ENCODE results near the gene LAMTOR1. TPM values are rescaled to one million over a fixed set of nuclear protein-coding genes. Genes with fewer than 3 reads are reported as not detected.

LAMTOR1 gene
- total and polyA plus RNA-seq, 2 donors (not counting 1 experiment from before 2014, with no cell fraction given), result 71.0 to 104 TPM

- Mint-ChIP-seq H3K27me3 (peaks cover 37% of the 10 kb centered on the region), H3K9me3 (ENCODE audit: insufficient read depth) (peaks cover 9% of the 10 kb centered on the region), H3K4me1 (no peaks in the 10 kb centered on the region), H3K4me3 (no peak overlapping the region), H3K27ac (no peak overlapping the region)
- POLR2A ChIA-PET, result no interaction called here
- peaks cover 5 to 16% (median 15%) of the 10 kb centered on the region in 3 donors for H3K9me3 ChIP-seq (ENCODE audit: control extremely low read depth in 1 of 3, control insufficient read depth in 2 of 3, insufficient read depth in 1 of 3, low read length in 2 of 3)
- intact Hi-C loops (cut with micrococcal nuclease), result no loop called here
- no peak overlapping the region for H3K4me3 ChIP-seq (ENCODE audit: control extremely low read depth in 1 of 5, extremely low read depth in 1 of 5, insufficient read depth in 1 of 5, low read depth in 2 of 5, low read length in 4 of 5)
- no peaks in the 10 kb centered on the region for H3K79me2 ChIP-seq (ENCODE audit: control insufficient read depth, insufficient read depth, low read length)
- H3K27me3 ChIP-seq (replicated peaks in 1 of 4; ENCODE audit: control extremely low read depth in 1 of 4, control insufficient read depth in 3 of 4, insufficient read depth in 4 of 4, low read length in 3 of 4), result peaks cover 0 to 11% (median 2%) of the 10 kb centered on the region in 4 experiments
- no peak overlapping the region for H3K4me2 ChIP-seq (replicated peaks; ENCODE audit: low read depth, low read length, poor library complexity, severe bottlenecking)
- H3K27ac ChIP-seq (ENCODE audit: low read length in 2 of 2), result no peak overlapping the region
- CTCF ChIA-PET, result interaction anchor here (1.7 kb wide), 1 partner anchor 99 kb away, joined by 4 read pairs; no protein-coding TSS in a partner anchor
- no peaks in the 10 kb centered on the region for H3K4me1 ChIP-seq (ENCODE audit: control insufficient read depth in 2 of 2, insufficient read depth in 2 of 2, low read length in 2 of 2)
- TF ChIP-seq CTCF (IDR thresholded peaks at IDR 0.05) (no peak), EZH2 (IDR thresholded peaks at IDR 0.05; ENCODE audit: borderline replicate concordance, insufficient read depth, low read depth, low read length, poor library complexity, severe bottlenecking) (no peak)
- H4K20me1 ChIP-seq (ENCODE audit: control insufficient read depth, insufficient read depth, low read length, poor library complexity, severe bottlenecking), result no peaks in the 10 kb centered on the region
- ATAC-seq (ENCODE audit: low read depth) (no peak), DNase-seq (no peak)
- no peak overlapping the region for H3K9ac ChIP-seq (ENCODE audit: low read length)
- 95% methylated on average over 6 of the region's 6 CpGs for WGBS (ENCODE audit: insufficient coverage)
- H2AFZ ChIP-seq (ENCODE audit: insufficient read depth, low read depth, low read length, poor library complexity, severe bottlenecking), result no peak overlapping the region
- H3K36me3 ChIP-seq (replicated peaks in 1 of 2; ENCODE audit: control extremely low read depth in 1 of 2, control insufficient read depth in 1 of 2, extremely low read depth in 1 of 2, insufficient read depth in 2 of 2, low read length in 1 of 2), result no peaks in the 10 kb centered on the region
Measured at GRCh38 chr11:72124046-72124445, 20.9 kb upstream of the LAMTOR1 start.

GRCh38 chr11:72123117-72123653 is 20.1 kb upstream of the LAMTOR1 start:
- Mint-ChIP-seq H3K27ac (no peak overlapping the region), H3K27me3 (peaks cover 38% of the 10 kb centered on the region), H3K4me3 (no peak overlapping the region), H3K4me1 (no peaks in the 10 kb centered on the region), H3K9me3 (ENCODE audit: insufficient read depth) (peaks cover 3% of the 10 kb centered on the region)
- Histone ChIP-seq H3K4me2 (replicated peaks; ENCODE audit: low read depth, low read length, poor library complexity, severe bottlenecking) (no peak overlapping the region), H3K27ac (ENCODE audit: low read length in 2 of 2) (no peak overlapping the region), H4K20me1 (ENCODE audit: control insufficient read depth, insufficient read depth, low read length, poor library complexity, severe bottlenecking) (no peaks in the 10 kb centered on the region), H2AFZ (ENCODE audit: insufficient read depth, low read depth, low read length, poor library complexity, severe bottlenecking) (no peak overlapping the region), H3K9ac (ENCODE audit: low read length) (no peak overlapping the region), H3K4me3 (ENCODE audit: control extremely low read depth in 1 of 5, extremely low read depth in 1 of 5, insufficient read depth in 1 of 5, low read depth in 2 of 5, low read length in 4 of 5) (no peak overlapping the region), H3K27me3 (replicated peaks in 1 of 4; ENCODE audit: control extremely low read depth in 1 of 4, control insufficient read depth in 3 of 4, insufficient read depth in 4 of 4, low read length in 3 of 4) (peaks cover 0 to 13% (median 2%) of the 10 kb centered on the region in 4 experiments), H3K4me1 (ENCODE audit: control insufficient read depth in 2 of 2, insufficient read depth in 2 of 2, low read length in 2 of 2) (no peaks in the 10 kb centered on the region), H3K79me2 (ENCODE audit: control insufficient read depth, insufficient read depth, low read length) (no peaks in the 10 kb centered on the region), H3K36me3 (replicated peaks in 1 of 2; ENCODE audit: control extremely low read depth in 1 of 2, control insufficient read depth in 1 of 2, extremely low read depth in 1 of 2, insufficient read depth in 2 of 2, low read length in 1 of 2) (no peaks in the 10 kb centered on the region), H3K9me3 (ENCODE audit: control extremely low read depth in 1 of 3, control insufficient read depth in 2 of 3, insufficient read depth in 1 of 3, low read length in 2 of 3) (peaks cover 3 to 9% (median 9%) of the 10 kb centered on the region in 3 donors)
- ATAC-seq (ENCODE audit: low read depth) (no peak), DNase-seq (no peak)
- TF ChIP-seq EZH2 (IDR thresholded peaks at IDR 0.05; ENCODE audit: borderline replicate concordance, insufficient read depth, low read depth, low read length, poor library complexity, severe bottlenecking), result no peak
- TF ChIP-seq CTCF (IDR thresholded peaks at IDR 0.05), result no peak
- intact Hi-C loops (cut with micrococcal nuclease), result no loop called here
- ChIA-PET CTCF (interaction anchor here (1.0 kb wide), 1 partner anchor 22 kb away, joined by 3 read pairs; no protein-coding TSS in a partner anchor), POLR2A (no interaction called here)
- 96% methylated on average over 2 of the region's 3 CpGs for WGBS (ENCODE audit: insufficient coverage)

Data from B cell (primary cell).